GM12891 (cell line): ENCODE measurements around the gene SEC11C.
A peak's percentile ranks its signal among the peaks of the same experiment; 100 is the strongest.

Source experiments
- DNase-seq: peaks from one replicate; pipeline ENCODE4 v3.0.0; 2011; ENCODE audit warnings: low spot score; ENCODE audit not compliant: insufficient read length
- FAIRE-seq: peaks from 2 replicates; lab custom pipeline; 2011; peaks lifted over from hg19 to GRCh38; lab: Jason Lieb, UNC
- PAX5 ChIP-seq: IDR thresholded peaks from 2 replicates; pipeline ENCODE4 v1.6.1; 2011; ENCODE audit warnings: low read length, moderate library complexity, mild to moderate bottlenecking; ENCODE audit not compliant: insufficient read depth, severe bottlenecking
- POLR2A ChIP-seq: IDR thresholded peaks from 2 replicates; pipeline ENCODE4 v1.6.1; 2011; ENCODE audit warnings: low read depth, low read length, control low read depth
- POLR2AphosphoS5 ChIP-seq: IDR thresholded peaks from 2 replicates; pipeline ENCODE4 v1.6.1; 2011; ENCODE audit warnings: low read depth, low read length, control low read depth
- POU2F2 ChIP-seq: IDR thresholded peaks from 2 replicates; pipeline ENCODE4 v1.6.1; 2011; ENCODE audit warnings: low read depth, mild to moderate bottlenecking, control low read depth, low read length, moderate library complexity
- SPI1 ChIP-seq: IDR thresholded peaks from 2 replicates; pipeline ENCODE4 v1.6.1; 2011; ENCODE audit warnings: low read depth, low read length, control low read depth
- TAF1 ChIP-seq: IDR thresholded peaks from 2 replicates; pipeline ENCODE4 v1.6.1; 2011; ENCODE audit warnings: low read depth, low read length, control low read depth

Gene SEC11C

GRCh38 chr18:59159986-59160385, 20.3 kb downstream of the SEC11C start:
- DNase-seq (no peak), FAIRE-seq (no peak)
- TF ChIP-seq SPI1 (no peak), POLR2A (no peak), POLR2AphosphoS5 (no peak), TAF1 (no peak), PAX5 (no peak), POU2F2 (no peak)

GRCh38 chr18:59172664-59173249, 33.1 kb downstream of the SEC11C start:
- DNase-seq (no peak), FAIRE-seq (no peak)

GRCh38 chr18:59177485-59177884, 37.8 kb downstream of the SEC11C start:
- DNase-seq (no peak), FAIRE-seq (no peak)
- TF ChIP-seq POU2F2 (no peak), PAX5 (no peak), SPI1 (no peak), POLR2A (no peak), TAF1 (no peak), POLR2AphosphoS5 (no peak)

More at GRCh38 chr18:59172664-59173249, 33.1 kb downstream of the SEC11C start:
- TF ChIP-seq POU2F2 (no peak), PAX5 (no peak), TAF1 (no peak)

GRCh38 chr18:59180150-59180845, 40.6 kb downstream of the SEC11C start:
- no peak for FAIRE-seq
- TF ChIP-seq POU2F2 (no peak), PAX5 (no peak), SPI1 (no peak), TAF1 (no peak), POLR2A (no peak), POLR2AphosphoS5 (no peak)

GRCh38 chr18:59182673-59183072, 43.0 kb downstream of the SEC11C start:
- FAIRE-seq (no peak), DNase-seq (no peak)
- no peak for TF ChIP-seq POU2F2
- no peak for TF ChIP-seq SPI1
- no peak for TF ChIP-seq POLR2A
- TF ChIP-seq PAX5: no peak
- TF ChIP-seq TAF1: no peak
- no peak for TF ChIP-seq POLR2AphosphoS5

More at GRCh38 chr18:59180150-59180845, 40.6 kb downstream of the SEC11C start:
- DNase-seq: no peak

- no peak for FAIRE-seq
- no peak for TF ChIP-seq TAF1
- no peak for TF ChIP-seq SPI1
- no peak for TF ChIP-seq POU2F2
- no peak for TF ChIP-seq PAX5
- no peak for TF ChIP-seq POLR2A
- TF ChIP-seq POLR2AphosphoS5: no peak
- no peak for DNase-seq
Observed at GRCh38 chr18:59189008-59189407, 49.3 kb downstream of the SEC11C start.

- TF ChIP-seq PAX5 (no peak), POU2F2 (no peak), SPI1 (no peak), POLR2AphosphoS5 (no peak), TAF1 (no peak), POLR2A (no peak)
- FAIRE-seq: no peak
- no peak for DNase-seq
Observed at GRCh38 chr18:59189746-59190145, 50.1 kb downstream of the SEC11C start.

GRCh38 chr18:59196161-59196725, 56.6 kb downstream of the SEC11C start:
- no peak for TF ChIP-seq POU2F2
- TF ChIP-seq SPI1: no peak
- no peak for TF ChIP-seq TAF1
- TF ChIP-seq POLR2AphosphoS5: no peak
- no peak for TF ChIP-seq POLR2A
- no peak for TF ChIP-seq PAX5
- FAIRE-seq (no peak), DNase-seq (no peak)

GRCh38 chr18:59197636-59198035, 58.0 kb downstream of the SEC11C start:
- DNase-seq (no peak), FAIRE-seq (no peak)
- no peak for TF ChIP-seq PAX5
- no peak for TF ChIP-seq TAF1
- TF ChIP-seq SPI1: no peak
- no peak for TF ChIP-seq POLR2AphosphoS5
- no peak for TF ChIP-seq POLR2A
- no peak for TF ChIP-seq POU2F2

- FAIRE-seq (no peak), DNase-seq (no peak)
- no peak for TF ChIP-seq PAX5
- peak; percentile 52; the same call in 1 of the 2 replicates for TF ChIP-seq SPI1
Observed at GRCh38 chr18:59198215-59198614, 58.5 kb downstream of the SEC11C start.
